HCT116 (cell line): ENCODE data around the gene CCDC106. TPM values are rescaled to one million over a fixed set of nuclear protein-coding genes. Genes with fewer than 3 reads are reported as not detected.

Experiments used
- ATAC-seq: fragments of 200-7000 bp; cut with Tn5 transposase; 2 replicates; pipeline ENCODE4 v1.9.1; 2020; ENCODE audit warnings: mild to moderate bottlenecking, moderate library complexity
- BruUV-seq: library from RNA; stranded (reverse); fragments of 400-500 nt; replicated peaks from 2 replicates; lab custom pipeline; 2021; lab: Mats Ljungman, UMichigan
- CTCF ChIA-PET: fragments of 300-600 bp; sonication (Branson Sonifier 250); formaldehyde crosslinking; loops from one replicate; lab custom pipeline; 2021; ENCODE audit warnings: antibody characterized with exemption; lab: Charles Lee
- POLR2A ChIA-PET: fragments of 300-600, 350-600 bp; sonication (Branson Sonifier 250); formaldehyde crosslinking; loops from one replicate; lab custom pipeline; 2021; ENCODE audit warnings: antibody characterized with exemption; lab: Charles Lee
- RAD21 ChIA-PET, 2 experiments: fragments of 300-600 bp; sonication (Branson Sonifier 250); formaldehyde crosslinking; loops; one replicate each; lab custom pipeline; 2023; ENCODE audit warnings: low total read pairs in 2 of 2; ENCODE audit not compliant: uncharacterized antibody in 2 of 2, unreplicated experiment in 2 of 2, low non-redundant PET in 1 of 2; lab: Charles Lee
- DNase-seq: peaks from one replicate; pipeline ENCODE4 v3.0.0-alpha.2; 2010; ENCODE audit warnings: low read depth, low spot score
- H2AFZ ChIP-seq: fragments of 200-600 bp; shearing (Covaris generic), sonication (generic); 2 replicates; pipeline ENCODE4 v1.6.1; 2017; ENCODE audit warnings: low read depth, mixed run types, mixed read lengths, antibody characterized with exemption, low read length; ENCODE audit not compliant: poor library complexity, severe bottlenecking
- H3K27ac ChIP-seq: 2 replicates; pipeline ENCODE4 v1.5.1; 2012; ENCODE audit warnings: low read depth, low read length
- H3K27me3 ChIP-seq: fragments of 200-600 bp; sonication (generic); 2 replicates; pipeline ENCODE4 v1.6.1; 2016; ENCODE audit warnings: mixed run types, low read length, mixed read lengths; ENCODE audit not compliant: insufficient read depth
- H3K36me3 ChIP-seq, 2 experiments: fragments of 200-500 bp in 1 of 2; fragments of 200-600 bp in 1 of 2; sonication (Bioruptor generic) in 1 of 2; sonication (generic) in 1 of 2; 2 replicates each; pipeline versions ENCODE4 v1.5.1 to v1.6.1; 2014 to 2016; ENCODE audit warnings: low read length in 2 of 2, inconsistent platforms in 1 of 2, mixed read lengths in 1 of 2, mixed run types in 1 of 2; ENCODE audit not compliant: insufficient read depth in 2 of 2, control insufficient read depth in 1 of 2
- H3K4me1 ChIP-seq, 2 experiments: fragments of 200-600 bp in 1 of 2; sonication (generic) in 1 of 2; 2 replicates each; pipeline versions ENCODE4 v1.5.1 to v1.6.1; 2012 to 2017; ENCODE audit warnings: low read length in 2 of 2, inconsistent platforms in 1 of 2, mild to moderate bottlenecking in 1 of 2, mixed read lengths in 1 of 2, mixed run types in 1 of 2, moderate library complexity in 1 of 2; ENCODE audit not compliant: insufficient read depth in 2 of 2, control insufficient read depth in 1 of 2
- H3K4me2 ChIP-seq: fragments of 200-600 bp; sonication (generic); 2 replicates; pipeline ENCODE4 v1.6.1; 2017; ENCODE audit warnings: mixed run types, low read length, mixed read lengths
- H3K4me3 ChIP-seq, 2 experiments: fragments of 200-600 bp in 1 of 2; sonication (generic) in 1 of 2; replicated peaks in 1 of 2; 2 replicates each; pipeline ENCODE4 v1.5.1; 2011 to 2016; ENCODE audit warnings: low read length in 2 of 2, control low read depth in 1 of 2, low read depth in 1 of 2, mild to moderate bottlenecking in 1 of 2, mixed read lengths in 1 of 2, mixed run types in 1 of 2
- H3K79me2 ChIP-seq: fragments of 200-600 bp; sonication (generic); 2 replicates; pipeline ENCODE4 v1.6.1; 2017; ENCODE audit warnings: mild to moderate bottlenecking, mixed run types, low read length, moderate library complexity, mixed read lengths; ENCODE audit not compliant: insufficient read depth
- H3K9ac ChIP-seq: fragments of 200-600 bp; sonication (generic); 2 replicates; pipeline ENCODE4 v1.6.1; 2016; ENCODE audit warnings: low read length, mixed read lengths
- H3K9me2 ChIP-seq: fragments of 200-600 bp; sonication (generic), shearing (Covaris generic); 2 replicates; pipeline ENCODE4 v1.6.1; 2017; ENCODE audit warnings: mixed run types, mild to moderate bottlenecking, moderate library complexity; ENCODE audit not compliant: insufficient read depth
- H3K9me3 ChIP-seq, 2 experiments: fragments of 200-500 bp in 1 of 2; fragments of 200-600 bp in 1 of 2; sonication (Bioruptor generic) in 1 of 2; sonication (generic) in 1 of 2; 2 replicates each; pipeline ENCODE4 v1.6.1; 2014 to 2017; ENCODE audit warnings: low read length in 2 of 2, mixed read lengths in 2 of 2, inconsistent platforms in 1 of 2, low read depth in 1 of 2, mild to moderate bottlenecking in 1 of 2, mixed run types in 1 of 2, moderate library complexity in 1 of 2; ENCODE audit not compliant: control insufficient read depth in 1 of 2, insufficient read depth in 1 of 2
- H4K20me1 ChIP-seq: fragments of 200-600 bp; sonication (generic), shearing (Covaris generic); 2 replicates; pipeline ENCODE4 v1.6.1; 2017; ENCODE audit warnings: mixed run types, mild to moderate bottlenecking, moderate library complexity; ENCODE audit not compliant: insufficient read depth
- ATF3 ChIP-seq: IDR thresholded peaks from 2 replicates; pipeline ENCODE4 v1.6.1; 2012
- EZH2phosphoT487 ChIP-seq: fragments of 200-600 bp; IDR thresholded peaks from 2 replicates; pipeline ENCODE4 v1.6.1; 2018; ENCODE audit warnings: antibody characterized with exemption, borderline replicate concordance
- FOSL1 ChIP-seq: IDR thresholded peaks from 2 replicates; pipeline ENCODE4 v1.6.1; 2012; ENCODE audit warnings: low read depth
- MAX ChIP-seq: IDR thresholded peaks from 2 replicates; pipeline ENCODE4 v1.6.1; 2012
- POLR2A ChIP-seq: IDR thresholded peaks from 2 replicates; pipeline ENCODE4 v1.7.0; 2011; ENCODE audit warnings: borderline replicate concordance; ENCODE audit not compliant: insufficient read depth, insufficient read length; ENCODE audit errors: extremely low read depth
- POLR2AphosphoS5 ChIP-seq: IDR thresholded peaks from 2 replicates; pipeline ENCODE4 v1.6.1; 2011; ENCODE audit warnings: mild to moderate bottlenecking, low read depth, low read length, moderate library complexity
- SIN3A ChIP-seq: IDR thresholded peaks from 2 replicates; pipeline ENCODE4 v1.6.1; 2012; ENCODE audit warnings: low read depth
- TCF7L2 ChIP-seq: IDR thresholded peaks from 2 replicates; pipeline ENCODE4 v1.7.0; 2011; ENCODE audit warnings: borderline replicate concordance, inconsistent platforms; ENCODE audit not compliant: insufficient read depth, insufficient read length; ENCODE audit errors: extremely low read depth
- YY1 ChIP-seq: IDR thresholded peaks from 2 replicates; pipeline ENCODE4 v1.6.1; 2011; ENCODE audit warnings: low read length, low read depth, moderate library complexity, mild to moderate bottlenecking; ENCODE audit not compliant: insufficient replicate concordance; ENCODE audit errors: extremely low read depth
- intact Hi-C: fragments of 100-400 bp; cut with micrococcal nuclease; formaldehyde crosslinking; loops from 2 replicates; pipeline ENCODE4 v1.10.0; 2022
- total RNA-seq: library from RNA; stranded (reverse); gene quantifications from one replicate; pipeline ENCODE4 v1.2.1, GENCODE V29; 2021; ENCODE audit not compliant: unreplicated experiment
- TF ChIP-seq, protein P1 (sequence below): IDR thresholded peaks from 2 replicates; pipeline ENCODE4 v1.6.1; 2011; ENCODE audit warnings: mild to moderate bottlenecking, low read length, moderate library complexity; ENCODE audit not compliant: insufficient replicate concordance; ENCODE audit errors: extremely low read depth
- TF ChIP-seq, protein P2 (sequence below), 3 experiments: fragments of 200-600 bp in 1 of 3; sonication (generic) in 1 of 3; IDR thresholded peaks in 2 of 3; conservative IDR thresholded peaks in 1 of 3; 2 replicates each; pipeline ENCODE4 v1.5.1; 2012 to 2017; ENCODE audit warnings: low read depth in 2 of 3, low read length in 2 of 3, antibody characterized with exemption in 1 of 3, borderline replicate concordance in 1 of 3, control low read depth in 1 of 3, mild to moderate bottlenecking in 1 of 3, mixed read lengths in 1 of 3, mixed run types in 1 of 3, moderate library complexity in 1 of 3; ENCODE audit not compliant: insufficient read depth in 1 of 3

CCDC106 gene
- total RNA-seq, 1 experiment from 2014 or later, result 1.0 TPM

GRCh38 chr19:55640043-55640576 lies 7.9 kb upstream of the CCDC106 start:
- Histone ChIP-seq H3K36me3 (peaks cover 6 to 7% of the 10 kb centered on the region in 2 experiments; a peak in 3 of 4 replicates), H3K4me1 (peaks cover 26 to 64% of the 10 kb centered on the region in 2 experiments), H4K20me1 (no peaks in the 10 kb centered on the region), H3K9ac (peak overlapping the region; percentile 99), H3K27me3 (no peaks in the 10 kb centered on the region), H3K4me3 (peak overlapping the region; percentile 94 to 97), H2AFZ (no peak overlapping the region), H3K9me3 (no peaks in the 10 kb centered on the region), H3K79me2 (peaks cover 81% of the 10 kb centered on the region), H3K9me2 (no peaks in the 10 kb centered on the region), H3K27ac (peak overlapping the region; percentile 96), H3K4me2 (peak overlapping the region; percentile 75)
- intact Hi-C loops, result no loop called here
- POLR2A ChIA-PET, result no interaction called here
- DNase-seq, result no peak
- ATAC-seq, result no peak
- RAD21 ChIA-PET, result no interaction called here
- BruUV-seq, result TSS peak; percentile 65
- CTCF ChIA-PET, result interaction anchor here (1.0 kb wide), 1 partner anchor 15 kb away, joined by 5 read pairs; the partner anchor contains the start of gene U2AF2
- TF ChIP-seq ATF3 (no peak), FOSL1 (no peak), POLR2AphosphoS5 (no peak), POLR2A (no peak), TCF7L2 (no peak), MAX (peak; percentile 73)

DNA sequence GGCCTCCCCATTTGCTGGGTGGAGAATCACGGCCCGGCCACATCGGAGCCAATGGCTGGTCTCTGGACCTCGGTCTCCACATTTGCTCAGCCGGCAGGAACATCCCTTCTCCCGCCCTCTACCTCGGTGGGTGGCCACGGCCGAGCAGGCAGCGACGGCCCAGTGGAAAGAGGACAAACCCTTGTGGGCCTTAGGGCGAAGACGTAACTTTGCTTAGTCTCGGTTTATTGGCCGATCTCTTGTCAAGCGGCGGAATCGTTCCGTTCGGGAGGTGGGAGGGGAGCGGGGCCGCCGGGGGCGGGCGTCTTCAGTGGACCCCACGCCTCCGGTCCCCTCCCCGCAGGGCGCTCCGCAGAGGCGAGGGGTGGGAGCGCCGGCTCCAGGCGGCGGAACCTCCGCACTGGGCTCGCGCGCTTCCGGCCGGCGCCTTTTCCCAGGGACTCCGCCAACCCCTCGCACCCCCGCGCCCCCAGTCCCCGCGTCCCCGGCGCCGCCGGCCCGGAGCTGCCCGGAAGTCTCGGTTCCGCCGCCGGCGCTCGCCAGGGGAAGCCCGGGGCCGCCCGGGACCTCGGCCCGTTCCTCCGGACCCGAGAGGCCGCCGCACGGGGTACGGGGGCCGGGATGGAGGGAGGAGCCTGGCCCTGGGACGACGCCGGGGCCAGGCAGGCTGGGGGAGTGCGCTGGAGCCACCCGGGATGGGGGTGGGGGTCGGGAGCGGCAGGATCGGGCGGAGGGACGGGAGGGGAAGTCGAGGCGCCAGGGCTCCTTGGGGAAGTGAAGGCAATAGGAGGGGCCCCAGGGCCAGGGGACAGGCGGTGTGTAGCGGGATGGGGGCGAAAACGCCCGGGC lies 7.2 kb upstream of the CCDC106 start, which contains the start of gene ZNF580:
ZNF580 (plus strand) TSS at position 426 of the 849 bp plus-strand sequence. CDS start 1,507 bp downstream, outside the sequence.
- peak; percentile 55 for ATAC-seq
- DNase-seq, result no peak
- no peaks in the 10 kb centered on the region for H3K9me3 ChIP-seq
- BruUV-seq, result no TSS peak
- H3K27ac ChIP-seq, result peak within 1 kb of the TSS; percentile 96
- POLR2A ChIA-PET, result no interaction called here
- H3K4me3 ChIP-seq, result peak within 1 kb of the TSS; percentile 94 to 97
- peaks cover 12 to 14% of the 10 kb centered on the region in 2 experiments; a peak in 3 of 4 replicates for H3K36me3 ChIP-seq
- peaks cover 80% of the 10 kb centered on the region for H3K79me2 ChIP-seq
- H3K4me2 ChIP-seq, result peak within 1 kb of the TSS; percentile 75
- H3K27me3 ChIP-seq, result no peaks in the 10 kb centered on the region
- RAD21 ChIA-PET, result no interaction called here
- no peaks in the 10 kb centered on the region for H3K9me2 ChIP-seq
- H2AFZ ChIP-seq, result no peak within 1 kb of the TSS
- H3K4me1 ChIP-seq, result peaks cover 24 to 65% of the 10 kb centered on the region in 2 experiments
- intact Hi-C loops, result no loop called here
- peak within 1 kb of the TSS; percentile 99 for H3K9ac ChIP-seq
- no peaks in the 10 kb centered on the region for H4K20me1 ChIP-seq
- CTCF ChIA-PET, result interaction anchor here (0.6 to 1.0 kb wide), 2 partner anchors 14 to 31 kb away, joined by 3 to 5 read pairs; partner anchors contain the start of gene U2AF2
- TF ChIP-seq SIN3A, result no peak
- TF ChIP-seq YY1, result peak; percentile 48
- no peak for TF ChIP-seq FOSL1
- TF ChIP-seq, protein P1, sequence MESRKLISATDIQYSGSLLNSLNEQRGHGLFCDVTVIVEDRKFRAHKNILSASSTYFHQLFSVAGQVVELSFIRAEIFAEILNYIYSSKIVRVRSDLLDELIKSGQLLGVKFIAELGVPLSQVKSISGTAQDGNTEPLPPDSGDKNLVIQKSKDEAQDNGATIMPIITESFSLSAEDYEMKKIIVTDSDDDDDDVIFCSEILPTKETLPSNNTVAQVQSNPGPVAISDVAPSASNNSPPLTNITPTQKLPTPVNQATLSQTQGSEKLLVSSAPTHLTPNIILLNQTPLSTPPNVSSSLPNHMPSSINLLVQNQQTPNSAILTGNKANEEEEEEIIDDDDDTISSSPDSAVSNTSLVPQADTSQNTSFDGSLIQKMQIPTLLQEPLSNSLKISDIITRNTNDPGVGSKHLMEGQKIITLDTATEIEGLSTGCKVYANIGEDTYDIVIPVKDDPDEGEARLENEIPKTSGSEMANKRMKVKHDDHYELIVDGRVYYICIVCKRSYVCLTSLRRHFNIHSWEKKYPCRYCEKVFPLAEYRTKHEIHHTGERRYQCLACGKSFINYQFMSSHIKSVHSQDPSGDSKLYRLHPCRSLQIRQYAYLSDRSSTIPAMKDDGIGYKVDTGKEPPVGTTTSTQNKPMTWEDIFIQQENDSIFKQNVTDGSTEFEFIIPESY, result no peak
- 0 out of 2 replicates have a peak, but pooled peaks have one; percentile 40 for TF ChIP-seq MAX
- TF ChIP-seq, protein P2, sequence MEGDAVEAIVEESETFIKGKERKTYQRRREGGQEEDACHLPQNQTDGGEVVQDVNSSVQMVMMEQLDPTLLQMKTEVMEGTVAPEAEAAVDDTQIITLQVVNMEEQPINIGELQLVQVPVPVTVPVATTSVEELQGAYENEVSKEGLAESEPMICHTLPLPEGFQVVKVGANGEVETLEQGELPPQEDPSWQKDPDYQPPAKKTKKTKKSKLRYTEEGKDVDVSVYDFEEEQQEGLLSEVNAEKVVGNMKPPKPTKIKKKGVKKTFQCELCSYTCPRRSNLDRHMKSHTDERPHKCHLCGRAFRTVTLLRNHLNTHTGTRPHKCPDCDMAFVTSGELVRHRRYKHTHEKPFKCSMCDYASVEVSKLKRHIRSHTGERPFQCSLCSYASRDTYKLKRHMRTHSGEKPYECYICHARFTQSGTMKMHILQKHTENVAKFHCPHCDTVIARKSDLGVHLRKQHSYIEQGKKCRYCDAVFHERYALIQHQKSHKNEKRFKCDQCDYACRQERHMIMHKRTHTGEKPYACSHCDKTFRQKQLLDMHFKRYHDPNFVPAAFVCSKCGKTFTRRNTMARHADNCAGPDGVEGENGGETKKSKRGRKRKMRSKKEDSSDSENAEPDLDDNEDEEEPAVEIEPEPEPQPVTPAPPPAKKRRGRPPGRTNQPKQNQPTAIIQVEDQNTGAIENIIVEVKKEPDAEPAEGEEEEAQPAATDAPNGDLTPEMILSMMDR (IDR thresholded peaks at IDR 0.05 in 2 of 3, conservative IDR thresholded peaks at IDR 0.05 in 1 of 3; ENCODE audit: borderline replicate concordance in 1 of 3, insufficient read depth in 1 of 3, low read depth in 2 of 3, low read length in 2 of 3), result no peak
- no peak for TF ChIP-seq EZH2phosphoT487
